Esophagus squamous epithelium (tissue), 5 donors: ENCODE measurements around the gene HUS1. TPM values are rescaled to one million over a fixed set of nuclear protein-coding genes. Genes with fewer than 3 reads are reported as not detected.
"Not testable (repeated sequence)": the region's sequence is repeated elsewhere in the genome, so short reads cannot be mapped to it uniquely, and the experiment has no call there.

ENCODE experiments used
- DNase-seq: peaks from one replicate; lab custom pipeline; 2025; lab: John Stamatoyannopoulos, UW
- H3K27ac ChIP-seq, 4 donors: fragments of 200-600 bp; sonication (generic); one replicate each; pipeline ENCODE4 v1.5.1; 2016 to 2019; ENCODE audit warnings: mild to moderate bottlenecking in 1 of 4
- H3K27me3 ChIP-seq, 4 donors: fragments of 200-600 bp; sonication (generic); 1 replicate in 3 of 4; 2 replicates in 1 of 4; pipeline versions ENCODE4 v1.5.1 to v1.6.0; 2017 to 2021; ENCODE audit warnings: antibody characterized with exemption in 1 of 4
- H3K36me3 ChIP-seq, 3 donors: fragments of 200-600 bp; sonication (generic); one replicate each; pipeline ENCODE4 v1.5.1; 2016 to 2019
- H3K4me1 ChIP-seq, 3 donors: fragments of 200-600 bp; sonication (generic); one replicate each; pipeline ENCODE4 v1.5.1; 2017 to 2019
- H3K4me3 ChIP-seq, 4 donors: fragments of 200-600 bp; sonication (generic); 1 replicate in 3 of 4; 2 replicates in 1 of 4; pipeline ENCODE4 v1.5.1; 2016 to 2019; ENCODE audit warnings: mild to moderate bottlenecking in 2 of 4, moderate library complexity in 1 of 4
- H3K9me3 ChIP-seq, 3 donors: fragments of 200-600 bp; sonication (generic); one replicate each; pipeline ENCODE4 v1.5.1; 2016 to 2019
- CTCF ChIP-seq, 6 experiments: fragments of 450-650 bp in 4 of 6; fragments of 200-600 bp in 2 of 6; sonication (generic) in 2 of 6; IDR thresholded peaks; one replicate each; pipeline ENCODE4 v1.5.1; 2016 to 2019; ENCODE audit warnings: antibody characterized with exemption in 6 of 6, mild to moderate bottlenecking in 4 of 6, moderate library complexity in 4 of 6
- POLR2A ChIP-seq, 4 donors: fragments of 450-650 bp; IDR thresholded peaks; one replicate each; pipeline ENCODE4 v1.6.1; 2017; ENCODE audit warnings: antibody characterized with exemption in 4 of 4, mild to moderate bottlenecking in 4 of 4, moderate library complexity in 3 of 4
- WGBS, 2 donors: methylation state at CpG; one replicate each; pipeline ENCODE4 v1.1.5; 2018; 5-methylcytosine and 5-hydroxymethylcytosine counted together
- intact Hi-C: fragments of 100-400 bp; cut with DNase I; formaldehyde crosslinking; loops from one replicate; pipeline ENCODE4 v1.15.0; 2022
- total RNA-seq, 4 donors: library from RNA; depleted of rRNA; stranded (reverse); fragments of >200 nt; gene quantifications; one replicate each; pipeline ENCODE4 v1.1.0, GENCODE V29; 2016
- donor health status: DM: yes; HTN: yes; CAD: no.

HUS1 gene
- total RNA-seq, 4 donors from 2014 or later = 15.2 to 31.6 (median 24.0) TPM

GRCh38 chr7:47943676-47944474, 35.5 kb downstream of the HUS1 start:
- no peak for DNase-seq
- H3K9me3 ChIP-seq = no peaks in the 10 kb centered on the region
- H3K36me3 ChIP-seq = no peaks in the 10 kb centered on the region
- 84 to 86% methylated on average over 8 of the region's 8 CpGs for WGBS, 2 donors
- intact Hi-C loops = no loop called here
- H3K27me3 ChIP-seq = no peaks in the 10 kb centered on the region
- H3K27ac ChIP-seq = no peak overlapping the region
- no peak overlapping the region for H3K4me3 ChIP-seq
- TF ChIP-seq POLR2A (IDR thresholded peaks at IDR 0.05) (no peak), CTCF (IDR thresholded peaks at IDR 0.05) (no peak)
- H3K4me1 ChIP-seq = peaks cover 0 to 19% (median 9%) of the 10 kb centered on the region in 3 donors

GRCh38 chr7:47942651-47943050, 36.8 kb downstream of the HUS1 start:
- H3K4me3 ChIP-seq, H3K9me3 ChIP-seq, H3K36me3 ChIP-seq, intact Hi-C loops, H3K27me3 ChIP-seq, DNase-seq: not testable (repeated sequence)
- Histone ChIP-seq H3K4me1 (peaks cover 0 to 17% (median 9%) of the 10 kb centered on the region in 3 donors), H3K27ac (peak overlapping the region in 1 of 4 donors; percentile 78)
- 71 to 95% methylated on average over 3 to 9 of the region's 10 CpGs for WGBS, 2 donors

- DNase-seq = no peak
- TF ChIP-seq CTCF (IDR thresholded peaks at IDR 0.05) = no peak
- no peak for TF ChIP-seq POLR2A (IDR thresholded peaks at IDR 0.05)
- Histone ChIP-seq H3K9me3 (no peaks in the 10 kb centered on the region), H3K4me3 (no peak overlapping the region), H3K4me1 (peaks cover 0 to 12% (median 9%) of the 10 kb centered on the region in 3 donors), H3K27ac (peak overlapping the region in 2 of 4 donors; percentile 54 to 78), H3K36me3 (no peaks in the 10 kb centered on the region), H3K27me3 (no peaks in the 10 kb centered on the region)
- intact Hi-C loops = no loop called here
- 74% methylated on average over 10 of the region's 10 CpGs for WGBS, 2 donors
Observed at GRCh38 chr7:47942132-47942531, 37.3 kb downstream of the HUS1 start.

GRCh38 chr7:47941136-47941844, 38.1 kb downstream of the HUS1 start:
- DNase-seq = no peak
- H3K4me3 ChIP-seq = no peak overlapping the region
- peak overlapping the region; percentile 60 to 85 (median 72) for H3K27ac ChIP-seq
- 45 to 55% methylated on average over 9 of the region's 9 CpGs for WGBS, 2 donors
- peaks cover 0 to 12% (median 9%) of the 10 kb centered on the region in 3 donors for H3K4me1 ChIP-seq
- H3K9me3 ChIP-seq = no peaks in the 10 kb centered on the region
- intact Hi-C loops = no loop called here
- TF ChIP-seq CTCF (IDR thresholded peaks at IDR 0.05) (no peak), POLR2A (IDR thresholded peaks at IDR 0.05) (no peak)
- no peaks in the 10 kb centered on the region for H3K27me3 ChIP-seq
- H3K36me3 ChIP-seq = no peaks in the 10 kb centered on the region

GRCh38 chr7:47940088-47941013, 39.1 kb downstream of the HUS1 start:
- no peaks in the 10 kb centered on the region for H3K36me3 ChIP-seq
- intact Hi-C loops = no loop called here
- DNase-seq = no peak
- H3K4me3 ChIP-seq = no peak overlapping the region
- peak overlapping the region; percentile 60 to 85 (median 72) for H3K27ac ChIP-seq
- no peak for TF ChIP-seq POLR2A (IDR thresholded peaks at IDR 0.05)
- no peaks in the 10 kb centered on the region for H3K9me3 ChIP-seq
- peaks cover 0 to 12% (median 9%) of the 10 kb centered on the region in 3 donors for H3K4me1 ChIP-seq
- WGBS, 2 donors = 78 to 82% methylated on average over 8 to 9 of the region's 14 CpGs
- H3K27me3 ChIP-seq = no peaks in the 10 kb centered on the region
